GM18502 (cell line): ENCODE data around the gene HNRNPA2B1.
"Not testable (repeated sequence)": the region's sequence is repeated elsewhere in the genome, so short reads cannot be mapped to it uniquely, and the experiment has no call there.

Experiments used
- ATAC-seq: cut with Tn5 transposase; IDR thresholded peaks from one replicate; pipeline ENCODE4 v1.9.1; 2021; ENCODE audit warnings: mild to moderate bottlenecking; ENCODE audit not compliant: unreplicated experiment, poor library complexity

HNRNPA2B1 gene

DNA sequence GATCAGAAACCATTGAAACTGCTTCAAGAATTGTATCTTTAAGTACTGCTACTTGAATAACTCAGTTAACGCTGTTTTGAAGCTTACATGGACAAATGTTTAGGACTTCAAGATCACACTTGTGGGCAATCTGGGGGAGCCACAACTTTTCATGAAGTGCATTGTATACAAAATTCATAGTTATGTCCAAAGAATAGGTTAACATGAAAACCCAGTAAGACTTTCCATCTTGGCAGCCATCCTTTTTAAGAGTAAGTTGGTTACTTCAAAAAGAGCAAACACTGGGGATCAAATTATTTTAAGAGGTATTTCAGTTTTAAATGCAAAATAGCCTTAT lies 14.7 kb downstream of the HNRNPA2B1 start:
- ATAC-seq = no peak

DNA sequence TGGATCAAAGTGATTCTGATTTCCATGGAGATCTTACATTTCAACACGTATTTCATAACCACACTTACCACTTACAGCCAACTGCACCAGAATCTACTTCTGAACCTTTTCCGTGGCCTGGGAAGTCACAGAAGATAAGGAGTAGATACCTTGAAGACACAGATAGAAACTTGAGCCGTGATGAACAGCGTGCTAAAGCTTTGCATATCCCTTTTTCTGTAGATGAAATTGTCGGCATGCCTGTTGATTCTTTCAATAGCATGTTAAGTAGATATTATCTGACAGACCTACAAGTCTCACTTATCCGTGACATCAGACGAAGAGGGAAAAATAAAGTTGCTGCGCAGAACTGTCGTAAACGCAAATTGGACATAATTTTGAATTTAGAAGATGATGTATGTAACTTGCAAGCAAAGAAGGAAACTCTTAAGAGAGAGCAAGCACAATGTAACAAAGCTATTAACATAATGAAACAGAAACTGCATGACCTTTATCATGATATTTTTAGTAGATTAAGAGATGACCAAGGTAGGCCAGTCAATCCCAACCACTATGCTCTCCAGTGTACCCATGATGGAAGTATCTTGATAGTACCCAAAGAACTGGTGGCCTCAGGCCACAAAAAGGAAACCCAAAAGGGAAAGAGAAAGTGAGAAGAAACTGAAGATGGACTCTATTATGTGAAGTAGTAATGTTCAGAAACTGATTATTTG lies 15.3 kb downstream of the HNRNPA2B1 start:
- no peak for ATAC-seq

DNA sequence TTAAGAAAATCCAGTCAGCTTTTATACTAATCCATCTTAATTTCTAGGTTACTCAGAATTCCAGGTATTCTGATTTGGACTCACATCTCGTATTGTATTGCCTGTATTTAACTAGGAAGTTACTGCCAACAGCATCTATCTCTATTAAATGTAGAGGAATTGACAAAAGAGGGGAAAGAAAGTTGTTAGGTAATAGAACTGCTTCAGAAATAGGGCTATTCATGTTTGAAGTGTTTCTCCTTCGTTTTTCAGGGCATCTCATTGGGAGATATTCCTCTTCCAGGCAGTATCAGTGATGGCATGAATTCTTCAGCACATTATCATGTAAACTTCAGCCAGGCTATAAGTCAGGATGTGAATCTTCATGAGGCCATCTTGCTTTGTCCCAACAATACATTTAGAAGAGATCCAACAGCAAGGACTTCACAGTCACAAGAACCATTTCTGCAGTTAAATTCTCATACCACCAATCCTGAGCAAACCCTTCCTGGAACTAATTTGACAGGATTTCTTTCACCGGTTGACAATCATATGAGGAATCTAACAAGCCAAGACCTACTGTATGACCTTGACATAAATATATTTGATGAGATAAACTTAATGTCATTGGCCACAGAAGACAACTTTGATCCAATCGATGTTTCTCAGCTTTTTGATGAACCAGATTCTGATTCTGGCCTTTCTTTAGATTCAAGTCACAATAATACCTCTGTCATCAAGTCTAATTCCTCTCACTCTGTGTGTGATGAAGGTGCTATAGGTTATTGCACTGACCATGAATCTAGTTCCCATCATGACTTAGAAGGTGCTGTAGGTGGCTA lies 16.1 kb downstream of the HNRNPA2B1 start:
- not testable (repeated sequence) for ATAC-seq

DNA sequence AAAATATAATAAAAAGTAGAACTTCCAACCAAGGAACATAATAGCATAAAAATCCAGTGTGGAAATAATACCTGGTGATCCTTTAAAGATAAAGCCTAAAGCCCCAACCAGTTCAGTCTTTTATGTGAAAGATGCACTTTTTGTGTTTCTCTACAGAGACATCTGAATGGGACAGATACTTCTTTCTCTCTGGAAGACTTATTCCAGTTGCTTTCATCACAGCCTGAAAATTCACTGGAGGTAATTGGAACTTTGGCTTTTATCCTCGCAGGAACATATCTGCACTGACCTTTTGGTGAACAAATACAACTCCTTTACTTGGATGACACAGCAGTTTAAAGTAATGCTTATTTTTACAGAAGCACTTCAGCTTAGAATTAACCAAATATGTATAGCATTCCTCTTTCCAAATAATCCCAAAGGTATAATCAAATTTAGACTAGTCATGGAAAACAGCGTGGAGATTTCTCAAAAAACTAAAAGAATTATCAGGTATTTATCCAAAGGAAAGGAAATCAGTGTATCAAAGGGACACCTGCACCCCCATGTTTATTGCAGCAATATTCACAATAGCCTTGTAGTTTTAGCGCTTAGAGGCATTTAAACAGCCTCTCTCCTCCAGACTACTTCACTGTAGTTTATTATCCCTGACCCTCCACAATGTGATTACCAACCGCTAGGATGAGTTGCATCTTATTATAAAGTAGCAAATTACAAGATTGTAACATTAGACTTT lies 16.8 kb downstream of the HNRNPA2B1 start:
- no peak for ATAC-seq

DNA sequence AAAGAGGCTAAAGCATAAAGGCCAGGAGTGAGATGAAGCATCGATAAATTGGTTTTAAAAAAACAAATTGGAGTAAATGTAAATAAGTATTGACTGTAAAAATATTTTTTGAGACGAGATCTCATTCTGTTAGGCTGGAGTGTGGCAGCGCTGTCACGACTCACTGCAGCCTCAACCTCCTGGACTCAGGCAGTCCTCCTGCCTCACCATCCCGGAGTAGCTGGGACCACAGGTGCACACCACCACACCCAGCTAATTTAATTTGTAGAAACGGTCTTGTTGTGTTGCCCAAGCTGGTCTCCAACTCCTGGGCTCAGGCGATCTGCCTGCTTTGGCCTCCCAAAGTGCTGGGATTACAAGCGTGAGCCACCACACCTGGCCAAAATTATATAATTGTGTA lies 17.8 kb downstream of the HNRNPA2B1 start:
- ATAC-seq = no peak

DNA sequence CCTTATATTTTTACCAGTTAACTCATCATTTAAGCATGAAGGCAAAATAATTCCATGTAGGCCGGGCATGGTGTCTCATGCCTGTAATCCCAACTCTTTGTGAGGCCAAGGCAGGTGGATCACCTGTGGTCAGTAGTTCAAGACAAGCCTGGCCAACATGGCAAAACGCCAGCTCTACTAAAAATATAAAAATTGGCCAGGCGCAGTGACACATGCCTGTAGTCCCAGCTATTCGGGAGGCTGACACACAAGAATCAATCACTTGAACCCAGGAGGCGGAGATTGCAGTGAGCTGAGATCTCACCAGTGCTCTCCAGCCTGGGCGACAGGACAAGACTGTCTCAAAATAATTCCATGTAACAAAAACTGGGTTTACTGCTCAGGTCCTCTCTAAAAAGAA lies 18.3 kb downstream of the HNRNPA2B1 start:
- ATAC-seq = no peak

DNA sequence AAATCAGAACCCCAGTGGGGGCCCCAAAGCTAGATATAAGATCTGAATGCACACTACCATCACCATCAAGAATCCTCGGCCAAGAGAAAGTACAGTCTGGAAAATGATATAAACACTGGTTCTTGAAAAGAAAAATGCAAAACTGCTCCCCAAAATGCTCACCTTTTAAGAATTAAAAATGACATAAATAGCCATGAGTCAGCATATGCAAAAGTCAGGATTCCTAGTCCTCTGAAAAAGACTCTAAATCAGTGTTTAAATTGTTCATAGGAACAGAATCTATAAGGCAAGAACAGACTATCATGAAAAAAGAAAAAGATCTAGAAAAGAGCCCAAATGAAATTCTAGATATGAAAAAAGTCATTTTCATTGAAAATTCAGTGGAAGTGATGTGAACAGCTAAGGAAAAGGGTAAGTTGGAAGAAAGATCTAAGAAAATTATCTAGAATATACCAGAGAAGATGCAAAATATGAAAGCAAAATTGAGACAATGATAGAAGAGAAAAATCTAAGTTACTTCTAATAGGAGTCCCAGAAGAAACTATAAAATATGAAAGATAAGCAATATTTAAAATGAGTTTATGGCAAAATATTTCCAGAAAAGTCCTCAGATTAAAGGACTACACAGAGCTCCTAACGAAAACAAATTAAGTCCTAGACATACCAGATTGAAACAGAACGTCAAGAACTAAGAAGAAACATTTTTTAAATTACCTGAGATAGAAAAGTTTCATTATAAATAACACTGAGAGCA lies 18.9 kb downstream of the HNRNPA2B1 start:
- ATAC-seq = no peak

DNA sequence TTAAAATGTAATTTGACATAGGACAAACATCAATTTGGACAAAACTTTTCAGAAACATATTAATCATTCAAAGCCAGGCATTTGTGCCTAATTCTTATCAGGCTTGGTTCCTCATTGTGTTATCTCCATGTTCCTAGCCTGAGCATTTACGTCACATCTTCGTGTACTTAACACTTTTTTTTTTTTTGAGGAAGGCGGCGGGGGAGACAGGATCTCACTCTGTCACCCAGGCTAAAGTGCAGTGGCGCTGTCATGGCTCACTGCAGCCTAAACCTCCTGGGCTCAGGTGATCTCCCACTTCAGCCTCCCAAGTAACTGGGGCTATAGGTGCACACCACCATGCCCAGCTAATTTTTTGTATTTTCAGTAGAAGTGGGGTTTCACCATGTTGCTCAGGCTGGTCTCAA lies 19.8 kb downstream of the HNRNPA2B1 start:
- ATAC-seq = no peak

DNA sequence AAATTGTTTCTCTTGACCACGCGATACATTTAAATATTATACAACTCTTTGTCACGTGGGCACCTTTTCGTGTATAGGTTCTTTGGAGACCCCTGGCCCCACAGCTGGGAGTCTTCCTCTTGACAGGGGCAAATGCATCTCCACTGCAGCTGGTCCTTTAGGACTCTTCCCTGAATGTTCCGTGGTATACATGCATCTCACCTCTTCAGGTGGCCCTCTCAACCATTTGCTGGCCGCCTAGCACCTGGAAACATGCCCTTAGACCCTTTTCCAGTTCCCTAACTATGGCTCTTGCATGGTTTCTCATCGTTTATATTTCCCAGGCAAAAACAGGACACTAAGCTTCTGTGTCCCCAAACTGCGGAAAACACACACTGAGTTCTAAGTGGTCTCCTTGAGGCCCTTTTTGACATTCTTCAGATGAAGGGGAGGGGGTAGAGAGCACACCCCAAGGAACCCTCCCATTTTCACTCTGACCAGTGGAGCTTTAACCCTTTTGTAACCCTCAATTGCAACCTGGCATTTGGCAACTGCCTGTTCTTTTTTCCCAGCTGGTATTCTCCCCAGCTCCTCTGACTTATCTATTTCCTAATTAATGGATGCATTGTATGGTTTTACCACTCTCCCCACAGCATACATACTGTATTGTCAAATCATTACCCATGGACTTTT lies 20.6 kb downstream of the HNRNPA2B1 start:
- no peak for ATAC-seq

DNA sequence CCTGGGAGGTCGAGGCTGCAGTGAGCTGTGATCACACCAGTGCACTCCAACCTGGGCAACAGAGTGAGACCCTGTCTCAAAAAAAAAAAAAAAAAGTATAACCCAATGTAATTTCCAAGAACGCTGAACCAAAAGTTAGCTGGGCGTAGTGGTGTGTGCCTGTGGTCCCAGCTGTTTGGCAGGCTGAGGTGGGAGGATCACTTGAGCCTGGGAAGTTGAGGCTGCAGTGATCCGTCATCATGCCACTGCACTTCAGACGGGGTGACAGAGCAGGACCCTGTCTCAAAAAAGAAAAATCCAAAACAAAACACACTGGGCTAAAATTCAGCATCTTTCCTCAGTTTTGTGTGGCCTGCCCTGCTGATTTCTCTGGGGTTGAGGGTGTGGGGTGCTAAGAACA lies 21.1 kb downstream of the HNRNPA2B1 start:
- ATAC-seq = no peak

DNA sequence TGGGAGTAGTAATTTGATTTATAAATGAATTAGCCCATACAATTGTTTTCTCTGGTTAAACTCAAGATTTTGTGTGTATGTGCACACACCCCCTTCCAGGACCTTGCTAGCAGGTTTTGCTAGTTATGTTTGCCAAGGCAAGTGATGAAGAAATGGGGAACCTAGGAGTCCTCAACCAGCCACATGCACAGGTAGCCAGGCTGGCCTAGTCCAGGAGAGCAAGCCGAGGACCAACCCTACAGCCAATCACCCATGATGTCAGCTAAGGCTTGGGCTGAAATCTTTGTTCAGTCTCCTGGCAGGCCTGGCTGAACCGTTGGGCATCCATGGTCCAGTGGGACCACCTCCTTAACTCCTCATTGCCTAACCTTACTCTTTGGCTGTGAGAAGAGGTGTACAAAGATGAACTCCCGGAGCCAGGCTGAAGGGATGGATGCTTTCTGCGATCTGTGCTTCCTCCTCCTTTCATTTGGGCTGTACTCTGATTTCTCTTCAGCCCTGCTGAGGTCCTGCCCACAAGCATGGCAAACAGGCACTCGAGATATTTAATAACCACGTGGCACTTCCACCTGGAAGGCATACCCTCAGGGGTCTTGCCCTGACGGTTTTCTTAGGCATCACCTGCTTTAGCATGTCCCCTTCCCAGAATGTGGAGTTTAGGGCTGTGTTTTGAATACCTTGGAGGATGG lies 22.1 kb downstream of the HNRNPA2B1 start:
- no peak for ATAC-seq

DNA sequence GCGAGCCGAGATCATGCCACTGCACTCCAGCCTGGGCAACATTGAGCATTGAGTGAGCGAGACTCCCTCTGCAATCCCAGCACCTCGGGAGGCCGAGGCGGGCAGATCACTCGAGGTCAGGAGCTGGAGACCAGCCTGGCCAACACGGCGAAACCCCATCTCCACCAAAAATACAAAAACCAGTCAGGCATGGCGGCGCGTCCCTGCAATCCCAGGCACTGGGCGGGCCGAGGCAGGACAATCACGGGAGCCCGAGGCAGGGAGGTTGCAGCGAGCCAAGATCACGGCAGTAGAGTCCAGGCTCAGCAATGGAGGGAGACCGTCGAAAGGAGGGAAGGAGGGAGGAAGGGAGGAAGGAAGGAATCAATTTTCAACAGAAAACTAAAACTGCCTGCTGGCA lies 23.3 kb downstream of the HNRNPA2B1 start:
- not testable (repeated sequence) for ATAC-seq

DNA sequence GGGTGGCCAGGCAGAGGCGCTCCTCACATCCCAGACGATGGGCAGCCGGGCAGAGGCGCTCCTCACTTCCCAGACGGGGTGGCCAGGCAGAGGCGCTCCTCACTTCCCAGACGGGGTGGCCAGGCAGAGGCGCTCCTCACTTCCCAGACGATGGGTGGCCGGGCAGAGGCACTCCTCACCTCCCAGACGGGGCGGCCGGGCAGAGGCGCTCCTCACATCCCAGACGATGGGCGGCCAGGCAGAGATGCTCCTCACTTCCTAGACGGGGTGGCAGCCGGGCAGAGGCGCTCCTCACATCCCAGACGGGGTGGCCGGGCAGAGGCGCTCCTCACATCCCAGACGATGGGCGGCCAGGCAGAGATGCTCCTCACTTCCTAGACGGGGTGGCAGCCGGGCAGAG lies 23.9 kb downstream of the HNRNPA2B1 start:
- not testable (repeated sequence) for ATAC-seq

DNA sequence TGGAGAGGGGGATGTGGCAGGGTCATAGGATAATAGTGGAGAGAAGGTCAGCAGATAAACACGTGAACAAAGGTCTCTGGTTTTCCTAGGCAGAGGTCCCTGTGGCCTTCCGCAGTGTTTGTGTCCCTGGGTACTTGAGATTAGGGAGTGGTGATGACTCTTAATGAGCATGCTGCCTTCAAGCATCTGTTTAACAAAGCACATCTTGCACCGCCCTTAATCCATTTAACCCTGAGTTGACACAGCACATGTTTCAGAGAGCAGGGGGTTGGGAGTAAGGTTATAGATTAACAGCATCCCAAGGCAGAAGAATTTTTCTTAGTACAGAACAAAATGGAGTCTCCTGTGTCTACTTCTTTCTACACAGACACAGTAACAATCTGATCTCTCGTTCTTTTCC lies 24.6 kb downstream of the HNRNPA2B1 start:
- ATAC-seq = not testable (repeated sequence)

DNA sequence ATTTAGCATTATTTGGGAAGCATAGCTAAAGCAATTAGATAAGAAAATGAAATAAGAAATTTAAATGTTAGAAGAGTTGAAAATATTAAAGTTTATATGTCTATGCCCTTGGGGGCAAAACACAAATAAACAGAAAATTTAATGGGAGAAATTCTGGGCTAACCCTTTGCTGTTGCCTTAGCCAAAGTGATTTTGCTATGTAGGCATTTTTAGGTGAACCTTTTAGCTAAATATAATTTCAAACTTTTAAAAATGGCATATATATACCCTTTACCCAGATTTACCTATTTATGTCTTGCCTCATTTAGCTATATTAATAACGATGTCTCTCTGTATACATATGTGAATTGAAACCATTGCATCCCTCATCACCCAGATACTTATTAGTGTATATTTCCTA lies 28.5 kb downstream of the HNRNPA2B1 start:
- no peak for ATAC-seq

DNA sequence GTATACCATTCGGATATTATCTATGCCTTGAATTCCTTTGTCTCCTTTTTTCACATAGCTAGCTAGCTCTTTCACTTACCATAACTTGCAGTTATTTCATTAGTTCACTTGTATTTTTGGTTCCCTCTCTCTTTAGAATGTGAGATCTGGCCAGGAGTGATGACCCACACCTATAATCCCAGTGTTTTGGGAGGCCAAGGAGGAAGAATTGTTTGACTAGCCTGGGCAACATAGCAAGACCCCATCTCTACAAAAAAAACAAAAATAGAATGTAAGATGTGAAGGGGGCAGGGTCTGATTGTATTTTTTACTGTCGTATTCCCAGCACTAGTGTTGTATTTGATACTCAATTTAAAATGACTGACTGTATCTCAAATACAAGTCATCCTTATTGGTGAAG lies 28.9 kb downstream of the HNRNPA2B1 start:
- ATAC-seq = no peak

DNA sequence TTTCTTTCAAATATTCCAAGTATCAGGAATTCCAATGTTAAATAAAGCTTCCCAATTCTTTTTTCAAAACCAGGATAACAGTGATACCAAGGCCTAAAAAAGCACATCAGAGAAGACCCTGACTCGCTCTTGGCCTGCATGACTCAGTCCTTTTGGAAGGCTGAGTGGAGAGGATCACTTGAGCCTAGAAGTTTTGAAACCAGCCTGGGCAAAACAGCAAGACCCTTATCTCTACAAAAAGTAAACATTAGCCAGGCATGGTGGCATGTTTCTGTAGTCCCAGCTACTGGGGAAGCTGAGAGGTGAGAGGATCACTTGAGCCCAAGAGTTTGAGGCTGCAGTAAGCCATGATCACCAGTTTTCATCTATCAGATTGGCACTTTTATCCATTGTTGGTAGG lies 29.9 kb downstream of the HNRNPA2B1 start:
- ATAC-seq = no peak

DNA sequence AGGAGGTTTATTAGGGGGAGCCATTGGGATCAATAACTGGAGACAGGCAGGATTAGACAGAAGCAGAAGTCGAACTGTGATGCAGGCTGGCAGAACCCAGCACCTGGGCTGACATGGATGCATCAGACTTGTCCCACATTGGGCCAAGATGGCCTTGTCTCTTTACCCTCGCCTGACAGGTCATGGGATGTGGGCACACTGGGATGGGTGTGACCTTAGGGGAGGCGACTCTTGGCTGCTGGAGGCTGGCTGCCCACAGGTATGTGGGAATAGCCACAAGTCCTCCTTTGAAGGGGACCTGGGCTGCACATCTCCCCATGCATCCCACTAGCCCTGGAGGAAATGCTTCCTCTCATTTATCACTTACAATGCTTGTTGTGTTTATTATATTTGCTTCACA lies 31.3 kb downstream of the HNRNPA2B1 start:
- ATAC-seq = no peak

DNA sequence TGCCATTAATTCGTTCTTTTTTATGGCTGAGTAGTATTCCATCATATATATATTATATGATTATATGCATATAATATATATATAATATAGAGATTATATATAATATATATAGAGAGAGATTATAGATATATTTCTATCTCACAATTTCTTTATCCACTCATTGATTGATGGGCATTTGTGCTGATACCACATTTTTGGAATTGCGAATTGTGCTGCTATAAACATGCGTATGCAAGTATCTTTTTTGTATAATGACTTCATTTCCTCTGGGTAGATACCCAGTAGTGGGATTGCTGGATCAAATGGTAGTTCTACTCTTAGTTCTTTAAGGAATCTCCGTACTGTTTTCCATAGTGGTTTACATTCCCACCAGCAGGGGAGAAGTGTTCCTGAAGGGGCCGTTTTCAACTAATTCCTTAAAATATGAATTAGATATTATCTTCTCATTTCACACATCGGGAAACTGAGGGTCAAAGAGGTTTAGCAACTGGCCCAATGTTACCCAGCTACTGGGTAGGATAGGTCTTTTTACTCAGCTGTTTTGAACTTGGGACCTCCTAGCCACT lies 32.0 kb downstream of the HNRNPA2B1 start:
- no peak for ATAC-seq
